Prostate gland (tissue), 2 donors: Measurements from ENCODE around the gene COG4. TPM values are rescaled to one million over a fixed set of nuclear protein-coding genes. Genes with fewer than 3 reads are reported as not detected.

ENCODE experiments used
- DNase-seq: peaks from one replicate; pipeline ENCODE4 v3.0.0-alpha.2; 2019; ENCODE audit warnings: low spot score
- H3K27ac ChIP-seq, 2 donors: fragments of 200-600 bp; sonication (generic); 2 replicates each; pipeline ENCODE4 v1.5.1; 2017 to 2019
- H3K27me3 ChIP-seq: fragments of 200-600 bp; sonication (generic); replicated peaks from 2 replicates; pipeline ENCODE4 v1.5.1; 2019; ENCODE audit not compliant: insufficient read depth
- H3K36me3 ChIP-seq, 2 donors: fragments of 200-600 bp; sonication (generic); 1 replicate in 1 of 2; 2 replicates in 1 of 2; pipeline versions ENCODE4 v1.5.1 to v1.8.1; 2017 to 2019
- H3K4me1 ChIP-seq: fragments of 200-600 bp; sonication (generic); replicated peaks from 2 replicates; pipeline ENCODE4 v1.5.1; 2019
- H3K4me3 ChIP-seq, 2 donors: fragments of 200-600 bp; sonication (generic); 2 replicates each; pipeline ENCODE4 v1.5.1; 2017 to 2019
- H3K9me3 ChIP-seq: fragments of 200-600 bp; sonication (generic); 2 replicates; pipeline ENCODE4 v1.5.1; 2017
- POLR2A ChIP-seq: fragments of 450-650 bp; IDR thresholded peaks from one replicate; pipeline ENCODE4 v1.6.1; 2016; ENCODE audit warnings: antibody characterized with exemption, mild to moderate bottlenecking
- POLR2AphosphoS5 ChIP-seq: sonication (generic); formaldehyde crosslinking; IDR thresholded peaks from one replicate; pipeline ENCODE4 v1.6.1; 2017; ENCODE audit warnings: antibody characterized with exemption
- WGBS: methylation state at CpG from one replicate; pipeline ENCODE4 v1.1.5; 2018; 5-methylcytosine and 5-hydroxymethylcytosine counted together
- intact Hi-C: fragments of 100-400 bp; cut with DNase I; formaldehyde crosslinking; loops from one replicate; pipeline ENCODE4 v1.14.2; 2022
- total RNA-seq, 2 donors: library from RNA; depleted of rRNA; stranded (reverse); fragments of >200 nt; gene quantifications; one replicate each; pipeline ENCODE4 v1.1.0, GENCODE V29; 2016
- TF ChIP-seq, protein P1 (sequence below), 4 experiments: fragments of 200-600 bp in 2 of 4; fragments of 450-650 bp in 2 of 4; sonication (generic) in 2 of 4; IDR thresholded peaks; 1 replicate in 3 of 4; 2 replicates in 1 of 4; pipeline ENCODE4 v1.5.1; 2016 to 2019; ENCODE audit warnings: antibody characterized with exemption in 4 of 4, mild to moderate bottlenecking in 2 of 4, moderate library complexity in 2 of 4

COG4 gene
- total RNA-seq, 2 donors from 2014 or later = 34.6 to 62.0 TPM

DNA sequence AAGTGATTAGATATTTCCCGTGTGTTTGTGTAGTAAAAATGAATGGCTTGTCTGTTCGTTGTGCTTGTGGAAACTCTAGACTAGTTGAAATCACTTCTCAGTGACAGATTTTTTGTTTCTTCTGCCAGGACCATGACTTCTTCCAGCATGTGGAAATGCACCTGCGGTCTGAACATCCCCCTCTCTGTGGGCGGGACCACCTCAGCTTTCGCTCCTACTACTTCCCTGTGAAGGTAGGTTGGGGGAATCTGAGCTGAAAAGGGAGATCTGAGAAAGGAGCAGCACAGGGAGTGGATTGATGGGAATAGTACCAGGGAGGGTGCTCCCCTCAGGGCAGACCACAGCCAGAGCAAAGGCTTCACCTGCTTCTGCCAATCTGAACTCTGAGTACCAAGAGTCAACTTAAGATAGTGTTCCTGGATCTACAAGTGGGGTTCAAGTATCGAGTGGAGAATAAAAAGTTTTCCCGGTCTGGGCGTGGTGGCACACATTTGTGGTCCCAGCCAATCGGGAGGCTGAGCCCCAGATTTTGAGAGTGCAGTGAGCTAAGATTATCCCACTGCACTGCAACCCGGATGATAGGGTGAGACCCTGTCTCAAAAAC is 47.7 kb upstream of the COG4 start:
- no peaks in the 10 kb centered on the region for H3K27me3 ChIP-seq
- no peak overlapping the region for H3K27ac ChIP-seq
- TF ChIP-seq POLR2A = no peak
- no peak for TF ChIP-seq POLR2AphosphoS5
- TF ChIP-seq, protein P1, sequence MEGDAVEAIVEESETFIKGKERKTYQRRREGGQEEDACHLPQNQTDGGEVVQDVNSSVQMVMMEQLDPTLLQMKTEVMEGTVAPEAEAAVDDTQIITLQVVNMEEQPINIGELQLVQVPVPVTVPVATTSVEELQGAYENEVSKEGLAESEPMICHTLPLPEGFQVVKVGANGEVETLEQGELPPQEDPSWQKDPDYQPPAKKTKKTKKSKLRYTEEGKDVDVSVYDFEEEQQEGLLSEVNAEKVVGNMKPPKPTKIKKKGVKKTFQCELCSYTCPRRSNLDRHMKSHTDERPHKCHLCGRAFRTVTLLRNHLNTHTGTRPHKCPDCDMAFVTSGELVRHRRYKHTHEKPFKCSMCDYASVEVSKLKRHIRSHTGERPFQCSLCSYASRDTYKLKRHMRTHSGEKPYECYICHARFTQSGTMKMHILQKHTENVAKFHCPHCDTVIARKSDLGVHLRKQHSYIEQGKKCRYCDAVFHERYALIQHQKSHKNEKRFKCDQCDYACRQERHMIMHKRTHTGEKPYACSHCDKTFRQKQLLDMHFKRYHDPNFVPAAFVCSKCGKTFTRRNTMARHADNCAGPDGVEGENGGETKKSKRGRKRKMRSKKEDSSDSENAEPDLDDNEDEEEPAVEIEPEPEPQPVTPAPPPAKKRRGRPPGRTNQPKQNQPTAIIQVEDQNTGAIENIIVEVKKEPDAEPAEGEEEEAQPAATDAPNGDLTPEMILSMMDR (IDR thresholded peaks at IDR 0.05) = no peak
- intact Hi-C loops = no loop called here
- H3K9me3 ChIP-seq = no peaks in the 10 kb centered on the region
- peaks cover 42 to 51% of the 10 kb centered on the region in 2 donors for H3K36me3 ChIP-seq
- 86% methylated on average over 10 of the region's 10 CpGs for WGBS
- H3K4me3 ChIP-seq = no peak overlapping the region
- DNase-seq = no peak
- no peaks in the 10 kb centered on the region for H3K4me1 ChIP-seq

DNA sequence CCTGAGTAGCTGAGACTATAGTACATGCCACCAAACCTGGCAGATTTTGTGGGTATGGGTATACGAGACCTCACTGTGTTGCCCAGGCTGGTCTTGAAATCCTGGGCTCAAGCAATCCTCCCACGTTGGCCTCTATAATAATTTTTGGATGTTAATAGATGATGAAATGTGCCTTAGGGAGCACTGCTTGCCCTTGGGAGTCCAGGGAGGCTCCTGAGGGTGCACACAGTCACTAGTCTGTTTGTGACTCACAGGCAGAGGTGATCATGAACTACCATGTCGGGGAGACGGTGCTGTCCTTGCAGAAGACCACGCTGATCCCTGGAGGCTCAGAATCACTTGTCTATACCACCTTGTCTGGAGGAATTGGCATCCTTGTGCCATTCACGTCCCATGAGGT is 46.4 kb upstream of the COG4 start:
- Histone ChIP-seq H3K4me1 (no peaks in the 10 kb centered on the region), H3K4me3 (no peak overlapping the region), H3K9me3 (no peaks in the 10 kb centered on the region), H3K36me3 (peaks cover 42 to 51% of the 10 kb centered on the region in 2 donors), H3K27ac (no peak overlapping the region), H3K27me3 (no peaks in the 10 kb centered on the region)
- DNase-seq = no peak
- intact Hi-C loops = no loop called here
- WGBS = 92% methylated on average over 6 of the region's 6 CpGs
- TF ChIP-seq, protein P1 (IDR thresholded peaks at IDR 0.05) = no peak
- no peak for TF ChIP-seq POLR2A
- no peak for TF ChIP-seq POLR2AphosphoS5

- Histone ChIP-seq H3K9me3 (no peaks in the 10 kb centered on the region), H3K4me3 (no peak overlapping the region), H3K4me1 (no peaks in the 10 kb centered on the region), H3K27me3 (no peaks in the 10 kb centered on the region), H3K36me3 (peaks cover 42 to 54% of the 10 kb centered on the region in 2 donors), H3K27ac (no peak overlapping the region)
- intact Hi-C loops = no loop called here
- no peak for DNase-seq
- WGBS = 58% methylated on average over 5 of the region's 5 CpGs
- TF ChIP-seq POLR2A (no peak), POLR2AphosphoS5 (no peak)
- TF ChIP-seq, protein P1 (IDR thresholded peaks at IDR 0.05) = no peak
Observed at GRCh38 chr16:70568601-70569237, 45.4 kb upstream of the COG4 start.

GRCh38 chr16:70565053-70565452 is 41.7 kb upstream of the COG4 start:
- TF ChIP-seq POLR2A (no peak), POLR2AphosphoS5 (no peak)
- TF ChIP-seq, protein P1 (IDR thresholded peaks at IDR 0.05) = no peak
- Histone ChIP-seq H3K9me3 (no peaks in the 10 kb centered on the region), H3K4me3 (no peak overlapping the region), H3K27me3 (no peaks in the 10 kb centered on the region), H3K36me3 (peaks cover 31 to 35% of the 10 kb centered on the region in 2 donors), H3K4me1 (no peaks in the 10 kb centered on the region), H3K27ac (no peak overlapping the region)
- DNase-seq = no peak
- 72% methylated on average over 4 of the region's 4 CpGs for WGBS
- intact Hi-C loops = no loop called here

DNA sequence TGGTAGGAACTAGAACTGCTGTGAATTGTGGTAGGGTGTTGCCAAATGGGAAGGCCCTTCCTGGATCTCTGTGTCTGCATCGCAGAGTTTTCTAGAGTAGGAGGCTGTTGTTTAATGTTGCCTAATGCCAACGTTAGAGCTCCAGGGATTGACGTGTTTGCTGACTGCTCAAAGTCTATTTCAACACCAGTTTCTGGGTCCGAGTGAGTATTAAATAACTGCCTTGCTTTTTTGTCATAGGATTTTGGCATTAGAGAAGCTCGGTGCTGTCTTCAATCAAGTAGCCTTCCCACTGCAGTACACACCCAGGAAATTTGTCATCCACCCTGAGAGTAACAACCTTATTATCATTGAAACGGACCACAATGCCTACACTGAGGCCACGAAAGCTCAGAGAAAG is 40.3 kb upstream of the COG4 start:
- Histone ChIP-seq H3K27me3 (no peaks in the 10 kb centered on the region), H3K27ac (no peak overlapping the region), H3K9me3 (no peaks in the 10 kb centered on the region), H3K4me3 (no peak overlapping the region), H3K36me3 (peaks cover 26 to 33% of the 10 kb centered on the region in 2 donors), H3K4me1 (no peaks in the 10 kb centered on the region)
- 78% methylated on average over 7 of the region's 7 CpGs for WGBS
- no peak for TF ChIP-seq POLR2A
- no peak for TF ChIP-seq POLR2AphosphoS5
- TF ChIP-seq, protein P1 (IDR thresholded peaks at IDR 0.05) = no peak
- intact Hi-C loops = no loop called here
- DNase-seq = no peak
